MM.1S (cell line): Measurements from ENCODE around the gene PCDHGB5.
A peak's percentile ranks its signal among the peaks of the same experiment; 100 is the strongest.
"Not testable (repeated sequence)": the region's sequence is repeated elsewhere in the genome, so short reads cannot be mapped to it uniquely, and the experiment has no call there.

Source experiments
- DNase-seq: peaks from one replicate; pipeline ENCODE4 v3.0.0-alpha.2; 2015
- H2AFZ ChIP-seq: fragments of 300-600 bp; sonication (generic); 2 replicates; pipeline ENCODE4 v1.6.0; 2016; ENCODE audit warnings: antibody characterized with exemption, low read length
- H3F3A ChIP-seq: fragments of 300-600 bp; sonication (generic); 2 replicates; pipeline ENCODE4 v1.6.1; 2016; ENCODE audit warnings: mild to moderate bottlenecking, antibody characterized with exemption, low read length, moderate library complexity, mixed read lengths; ENCODE audit not compliant: insufficient read depth
- H3K27ac ChIP-seq: fragments of 300-600 bp; sonication (generic); 2 replicates; pipeline ENCODE4 v1.5.1; 2016; ENCODE audit warnings: mild to moderate bottlenecking, low read length
- H3K27me3 ChIP-seq: fragments of 300-600 bp; sonication (generic); replicated peaks from 2 replicates; pipeline ENCODE4 v1.6.0; 2016; ENCODE audit warnings: low read length; ENCODE audit not compliant: insufficient read depth
- H3K36me3 ChIP-seq: fragments of 300-600 bp; sonication (generic); replicated peaks from 2 replicates; pipeline ENCODE4 v1.6.1; 2016; ENCODE audit warnings: mild to moderate bottlenecking, low read length, mixed read lengths; ENCODE audit not compliant: insufficient read depth
- H3K4me1 ChIP-seq: fragments of 300-600 bp; sonication (generic); 2 replicates; pipeline ENCODE4 v1.6.1; 2016; ENCODE audit warnings: low read length, mixed read lengths
- H3K4me2 ChIP-seq: fragments of 300-600 bp; sonication (generic); 2 replicates; pipeline ENCODE4 v1.6.0; 2016; ENCODE audit warnings: low read depth, low read length
- H3K4me3 ChIP-seq: fragments of 300-600 bp; sonication (generic); 2 replicates; pipeline ENCODE4 v1.5.1; 2016; ENCODE audit warnings: low read length, mixed read lengths
- H3K79me2 ChIP-seq: fragments of 300-600 bp; sonication (generic); 2 replicates; pipeline ENCODE4 v1.6.1; 2016; ENCODE audit warnings: mixed run types, low read length, mixed read lengths
- H3K9ac ChIP-seq: fragments of 300-600 bp; sonication (generic); 2 replicates; pipeline ENCODE4 v1.6.1; 2016; ENCODE audit warnings: low read length, mixed read lengths
- H3K9me2 ChIP-seq: fragments of 300-600 bp; sonication (generic); replicated peaks from 2 replicates; pipeline ENCODE4 v1.6.1; 2016; ENCODE audit warnings: mild to moderate bottlenecking, low read length, mixed read lengths; ENCODE audit not compliant: insufficient read depth
- H3K9me3 ChIP-seq: fragments of 300-600 bp; sonication (generic); replicated peaks from 2 replicates; pipeline ENCODE4 v1.6.1; 2016; ENCODE audit warnings: mild to moderate bottlenecking, low read length, mixed read lengths; ENCODE audit not compliant: insufficient read depth
- H4K20me1 ChIP-seq: fragments of 300-600 bp; sonication (generic); 2 replicates; pipeline ENCODE4 v1.6.1; 2016; ENCODE audit warnings: mild to moderate bottlenecking, low read length, moderate library complexity, mixed read lengths; ENCODE audit not compliant: insufficient read depth
- EZH2 ChIP-seq: fragments of 300-600 bp; sonication (generic); optimal IDR thresholded peaks from 2 replicates; pipeline ENCODE3; 2017; ENCODE audit warnings: low read depth, mild to moderate bottlenecking, antibody characterized with exemption, low read length, mixed read lengths
- EZH2phosphoT487 ChIP-seq: fragments of 300-600 bp; sonication (generic); IDR thresholded peaks from 2 replicates; pipeline ENCODE4 v1.6.1; 2018; ENCODE audit warnings: antibody characterized with exemption, low read length
- TF ChIP-seq, protein P1 (sequence below): fragments of 300-600 bp; sonication (generic); IDR thresholded peaks from 2 replicates; pipeline ENCODE4 v1.5.1; 2016; ENCODE audit warnings: antibody characterized with exemption, low read length, mixed read lengths

The PCDHGB5 gene

DNA sequence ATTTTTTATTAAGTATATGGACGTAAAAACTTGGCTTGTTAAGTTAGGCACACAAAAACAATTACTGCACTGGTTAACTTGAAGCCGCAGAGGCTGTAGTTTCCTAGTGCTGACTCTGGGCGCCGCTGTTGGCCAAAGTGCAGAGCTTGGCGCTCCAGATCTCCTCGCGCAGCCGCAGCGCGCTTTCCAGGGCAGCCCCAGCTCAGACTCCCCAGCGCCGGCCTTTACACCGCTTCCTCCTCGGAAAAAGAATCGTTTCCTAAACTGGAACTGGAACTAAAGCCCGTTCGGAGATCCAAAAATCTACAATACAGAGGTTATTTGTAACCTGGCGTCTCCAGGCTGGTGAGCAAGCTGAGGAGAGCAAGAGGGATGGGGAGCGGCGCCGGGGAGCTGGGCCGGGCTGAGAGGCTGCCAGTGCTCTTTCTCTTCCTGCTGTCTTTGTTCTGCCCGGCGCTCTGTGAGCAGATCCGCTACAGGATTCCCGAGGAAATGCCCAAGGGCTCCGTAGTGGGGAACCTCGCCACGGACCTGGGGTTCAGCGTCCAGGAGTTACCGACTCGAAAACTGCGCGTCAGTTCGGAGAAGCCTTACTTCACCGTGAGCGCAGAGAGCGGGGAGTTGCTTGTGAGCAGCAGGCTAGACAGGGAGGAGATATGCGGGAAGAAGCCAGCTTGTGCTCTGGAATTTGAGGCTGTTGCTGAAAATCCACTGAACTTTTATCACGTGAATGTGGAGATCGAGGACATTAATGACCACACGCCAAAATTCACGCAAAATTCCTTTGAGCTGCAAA lies at the start of gene PCDHGB5:
Gene PCDHGB5, plus strand, starts transcription at position 192 of the 796 bp plus-strand sequence. Its CDS starts 181 bp downstream, at position 373.
- not testable (repeated sequence) for H3F3A ChIP-seq, H3K79me2 ChIP-seq, H2AFZ ChIP-seq, H3K27me3 ChIP-seq, H4K20me1 ChIP-seq, H3K9ac ChIP-seq, H3K4me3 ChIP-seq, H3K4me2 ChIP-seq, H3K9me3 ChIP-seq, H3K36me3 ChIP-seq, H3K4me1 ChIP-seq, H3K27ac ChIP-seq, H3K9me2 ChIP-seq
- TF ChIP-seq, protein P1, sequence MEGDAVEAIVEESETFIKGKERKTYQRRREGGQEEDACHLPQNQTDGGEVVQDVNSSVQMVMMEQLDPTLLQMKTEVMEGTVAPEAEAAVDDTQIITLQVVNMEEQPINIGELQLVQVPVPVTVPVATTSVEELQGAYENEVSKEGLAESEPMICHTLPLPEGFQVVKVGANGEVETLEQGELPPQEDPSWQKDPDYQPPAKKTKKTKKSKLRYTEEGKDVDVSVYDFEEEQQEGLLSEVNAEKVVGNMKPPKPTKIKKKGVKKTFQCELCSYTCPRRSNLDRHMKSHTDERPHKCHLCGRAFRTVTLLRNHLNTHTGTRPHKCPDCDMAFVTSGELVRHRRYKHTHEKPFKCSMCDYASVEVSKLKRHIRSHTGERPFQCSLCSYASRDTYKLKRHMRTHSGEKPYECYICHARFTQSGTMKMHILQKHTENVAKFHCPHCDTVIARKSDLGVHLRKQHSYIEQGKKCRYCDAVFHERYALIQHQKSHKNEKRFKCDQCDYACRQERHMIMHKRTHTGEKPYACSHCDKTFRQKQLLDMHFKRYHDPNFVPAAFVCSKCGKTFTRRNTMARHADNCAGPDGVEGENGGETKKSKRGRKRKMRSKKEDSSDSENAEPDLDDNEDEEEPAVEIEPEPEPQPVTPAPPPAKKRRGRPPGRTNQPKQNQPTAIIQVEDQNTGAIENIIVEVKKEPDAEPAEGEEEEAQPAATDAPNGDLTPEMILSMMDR, result peak; percentile 49
- peak; percentile 48 for DNase-seq

GRCh38 chr5:141349917-141350619 lies 47.7 kb upstream of the PCDHGB5 start, which contains the start of gene PCDHGB1:
Gene PCDHGB1, plus strand, starts transcription at chr5:141350099. Its CDS starts 162 bp downstream, at chr5:141350261.
- Histone ChIP-seq H3F3A (no peaks in the 10 kb centered on the region), H3K9ac (no peak within 1 kb of the TSS), H3K9me2 (no peaks in the 10 kb centered on the region), H3K4me2 (peak within 1 kb of the TSS; percentile 69), H3K4me3 (peak within 1 kb of the TSS; percentile 39), H3K79me2 (no peaks in the 10 kb centered on the region), H3K27me3 (0 out of 2 replicates have a peak, but pooled peaks cover 6% of the 10 kb centered on the region), H3K9me3 (no peaks in the 10 kb centered on the region), H4K20me1 (no peaks in the 10 kb centered on the region), H3K27ac (no peak within 1 kb of the TSS), H2AFZ (peak within 1 kb of the TSS; percentile 67), H3K4me1 (no peaks in the 10 kb centered on the region), H3K36me3 (no peaks in the 10 kb centered on the region)
- peak; percentile 75 for DNase-seq
- TF ChIP-seq, protein P1, result peak; percentile 72
- TF ChIP-seq EZH2phosphoT487 (no peak), EZH2 (no peak)

DNA sequence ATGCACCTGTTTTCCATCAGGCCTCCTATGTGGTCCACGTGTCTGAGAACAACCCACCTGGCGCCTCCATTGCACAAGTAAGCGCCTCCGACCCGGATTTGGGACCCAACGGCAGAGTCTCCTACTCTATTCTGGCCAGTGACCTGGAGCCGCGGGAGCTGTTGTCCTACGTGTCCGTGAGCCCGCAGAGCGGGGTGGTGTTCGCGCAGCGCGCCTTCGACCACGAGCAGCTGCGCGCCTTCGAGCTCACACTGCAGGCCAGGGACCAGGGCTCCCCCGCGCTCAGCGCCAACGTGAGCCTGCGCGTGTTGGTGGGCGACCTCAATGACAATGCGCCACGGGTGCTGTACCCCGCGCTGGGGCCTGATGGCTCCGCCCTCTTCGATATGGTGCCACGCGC lies 46.2 kb upstream of the PCDHGB5 start:
- no peaks in the 10 kb centered on the region for H3K36me3 ChIP-seq
- H3K79me2 ChIP-seq, result no peaks in the 10 kb centered on the region
- no peak overlapping the region for H3K27ac ChIP-seq
- no peaks in the 10 kb centered on the region for H3K9me2 ChIP-seq
- no peaks in the 10 kb centered on the region for H3K4me1 ChIP-seq
- no peaks in the 10 kb centered on the region for H3K9me3 ChIP-seq
- H3K4me3 ChIP-seq, result no peak overlapping the region
- H2AFZ ChIP-seq, result no peak overlapping the region
- H3F3A ChIP-seq, result no peaks in the 10 kb centered on the region
- H3K4me2 ChIP-seq, result no peak overlapping the region
- no peak for DNase-seq
- no peak overlapping the region for H3K9ac ChIP-seq
- H4K20me1 ChIP-seq, result no peaks in the 10 kb centered on the region
- TF ChIP-seq EZH2phosphoT487 (no peak), EZH2 (no peak)
- TF ChIP-seq, protein P1, result no peak
- H3K27me3 ChIP-seq, result 0 out of 2 replicates have a peak, but pooled peaks cover 6% of the 10 kb centered on the region
